PC-3 (cell line): Measurements from ENCODE around the gene COA6.

Source experiments
- EZH2 ChIP-seq: fragments of 300-600 bp; sonication (generic); IDR thresholded peaks from one replicate; pipeline ENCODE4 v1.6.1; 2017; ENCODE audit warnings: antibody characterized with exemption, mild to moderate bottlenecking, low read length; ENCODE audit not compliant: unreplicated experiment
- EZH2phosphoT487 ChIP-seq: fragments of 300-600 bp; sonication (generic); IDR thresholded peaks from 2 replicates; pipeline ENCODE4 v1.6.1; 2018; ENCODE audit warnings: mild to moderate bottlenecking, antibody characterized with exemption, low read length, borderline replicate concordance
- TF ChIP-seq, protein P1 (sequence below): fragments of 300-600 bp; sonication (generic); conservative IDR thresholded peaks from 2 replicates; pipeline ENCODE4 v1.5.1; 2017; ENCODE audit warnings: antibody characterized with exemption, low read depth, mild to moderate bottlenecking, low read length

DNA sequence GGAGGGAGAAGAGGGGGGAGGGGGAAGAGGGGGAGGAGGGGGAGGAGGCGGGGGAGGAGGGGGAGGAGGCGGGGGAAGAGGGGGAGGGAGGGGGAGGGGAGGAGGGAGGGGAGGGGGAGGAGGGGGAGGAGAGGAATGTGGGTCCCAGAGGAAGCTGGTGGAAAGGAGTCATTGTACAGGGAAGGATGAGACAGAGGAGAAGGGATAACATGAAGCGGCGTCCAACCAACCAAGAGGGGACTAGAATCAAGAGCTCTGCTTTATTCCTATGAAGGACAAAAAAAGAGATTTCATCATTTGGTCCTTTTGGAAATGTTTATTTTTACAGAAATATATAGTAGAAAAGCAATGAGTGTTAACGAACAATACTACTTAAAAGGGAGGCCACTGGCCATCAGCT lies 24.5 kb downstream of the COA6 start:
- TF ChIP-seq EZH2 (no peak), EZH2phosphoT487 (no peak)
- TF ChIP-seq, protein P1, sequence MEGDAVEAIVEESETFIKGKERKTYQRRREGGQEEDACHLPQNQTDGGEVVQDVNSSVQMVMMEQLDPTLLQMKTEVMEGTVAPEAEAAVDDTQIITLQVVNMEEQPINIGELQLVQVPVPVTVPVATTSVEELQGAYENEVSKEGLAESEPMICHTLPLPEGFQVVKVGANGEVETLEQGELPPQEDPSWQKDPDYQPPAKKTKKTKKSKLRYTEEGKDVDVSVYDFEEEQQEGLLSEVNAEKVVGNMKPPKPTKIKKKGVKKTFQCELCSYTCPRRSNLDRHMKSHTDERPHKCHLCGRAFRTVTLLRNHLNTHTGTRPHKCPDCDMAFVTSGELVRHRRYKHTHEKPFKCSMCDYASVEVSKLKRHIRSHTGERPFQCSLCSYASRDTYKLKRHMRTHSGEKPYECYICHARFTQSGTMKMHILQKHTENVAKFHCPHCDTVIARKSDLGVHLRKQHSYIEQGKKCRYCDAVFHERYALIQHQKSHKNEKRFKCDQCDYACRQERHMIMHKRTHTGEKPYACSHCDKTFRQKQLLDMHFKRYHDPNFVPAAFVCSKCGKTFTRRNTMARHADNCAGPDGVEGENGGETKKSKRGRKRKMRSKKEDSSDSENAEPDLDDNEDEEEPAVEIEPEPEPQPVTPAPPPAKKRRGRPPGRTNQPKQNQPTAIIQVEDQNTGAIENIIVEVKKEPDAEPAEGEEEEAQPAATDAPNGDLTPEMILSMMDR: no peak
